Measurements from ENCODE around the gene SYMPK. TPM values are rescaled to one million over a fixed set of nuclear protein-coding genes. Genes with fewer than 3 reads are reported as not detected.

Gene SYMPK
- total RNA-seq, 1 experiment from 2014 or later, result 85.5 TPM

DNA sequence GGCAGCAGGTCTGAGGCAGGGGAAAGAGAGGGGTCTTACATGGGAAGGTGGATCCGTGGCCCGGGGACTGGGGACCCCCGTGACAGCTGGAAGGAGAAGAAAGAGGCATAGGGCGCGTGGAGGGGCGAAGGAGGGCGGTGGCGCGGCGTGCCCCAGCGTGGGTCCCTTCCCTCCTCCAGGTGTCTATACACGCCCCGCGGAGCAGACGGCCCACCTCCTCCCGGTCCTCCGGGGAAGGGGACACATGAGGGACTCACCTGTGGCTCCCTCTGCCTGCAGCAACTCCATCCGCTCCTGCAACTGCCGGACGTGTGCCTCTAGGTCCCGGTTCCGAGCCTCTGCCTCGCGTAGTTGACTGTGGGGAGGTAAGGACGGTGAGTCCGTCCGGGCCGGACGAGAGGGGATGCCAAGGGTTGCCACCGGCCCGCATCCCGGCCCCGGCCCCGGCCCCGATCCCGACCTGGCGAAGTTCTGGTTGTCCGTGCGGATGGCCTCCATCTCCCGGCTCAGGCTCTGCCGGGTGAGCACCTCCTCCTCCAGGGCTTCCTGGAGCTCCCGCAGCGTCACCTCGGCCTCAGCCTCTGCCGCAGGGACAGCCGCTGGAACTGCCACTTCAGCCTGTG is 91.5 kb downstream of the SYMPK start:
- Histone ChIP-seq H3K27me3 (replicated peaks; ENCODE audit: insufficient read depth, low read depth, low read length, poor library complexity) (no peaks in the 10 kb centered on the region), H3K36me3 (ENCODE audit: insufficient read depth, low read length, poor library complexity, severe bottlenecking) (peaks cover under 1% of the 10 kb centered on the region), H3K4me1 (ENCODE audit: insufficient read depth, low read length, poor library complexity, severe bottlenecking) (peaks cover 13% of the 10 kb centered on the region), H3K27ac (ENCODE audit: low read depth, low read length, poor library complexity, severe bottlenecking) (peak overlapping the region; percentile 86), H3K9me3 (ENCODE audit: low read depth, low read length, poor library complexity, severe bottlenecking) (no peaks in the 10 kb centered on the region), H3K4me3 (ENCODE audit: low read depth, low read length, poor library complexity, severe bottlenecking) (peak overlapping the region; percentile 53)
- ChIA-PET CTCF (no interaction called here), POLR2A (ENCODE audit: low non-redundant PET) (no interaction called here)
- TF ChIP-seq, protein P1, sequence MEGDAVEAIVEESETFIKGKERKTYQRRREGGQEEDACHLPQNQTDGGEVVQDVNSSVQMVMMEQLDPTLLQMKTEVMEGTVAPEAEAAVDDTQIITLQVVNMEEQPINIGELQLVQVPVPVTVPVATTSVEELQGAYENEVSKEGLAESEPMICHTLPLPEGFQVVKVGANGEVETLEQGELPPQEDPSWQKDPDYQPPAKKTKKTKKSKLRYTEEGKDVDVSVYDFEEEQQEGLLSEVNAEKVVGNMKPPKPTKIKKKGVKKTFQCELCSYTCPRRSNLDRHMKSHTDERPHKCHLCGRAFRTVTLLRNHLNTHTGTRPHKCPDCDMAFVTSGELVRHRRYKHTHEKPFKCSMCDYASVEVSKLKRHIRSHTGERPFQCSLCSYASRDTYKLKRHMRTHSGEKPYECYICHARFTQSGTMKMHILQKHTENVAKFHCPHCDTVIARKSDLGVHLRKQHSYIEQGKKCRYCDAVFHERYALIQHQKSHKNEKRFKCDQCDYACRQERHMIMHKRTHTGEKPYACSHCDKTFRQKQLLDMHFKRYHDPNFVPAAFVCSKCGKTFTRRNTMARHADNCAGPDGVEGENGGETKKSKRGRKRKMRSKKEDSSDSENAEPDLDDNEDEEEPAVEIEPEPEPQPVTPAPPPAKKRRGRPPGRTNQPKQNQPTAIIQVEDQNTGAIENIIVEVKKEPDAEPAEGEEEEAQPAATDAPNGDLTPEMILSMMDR (conservative IDR thresholded peaks at IDR 0.05; ENCODE audit: low read depth, low read length), result no peak
- no peak for TF ChIP-seq EZH2 (IDR thresholded peaks at IDR 0.05; ENCODE audit: borderline replicate concordance, low read depth, low read length, poor library complexity, severe bottlenecking)
- intact Hi-C loops (cut with micrococcal nuclease; ENCODE audit: unreplicated experiment), result loop anchor here (10.0 kb wide), 1 partner anchor 77 kb away; the partner anchor contains the start of genes QPCTL and SNRPD2
- BruUV-seq (replicated peaks), result no TSS peak
- DNase-seq (ENCODE audit: low spot score), result no peak

DNA sequence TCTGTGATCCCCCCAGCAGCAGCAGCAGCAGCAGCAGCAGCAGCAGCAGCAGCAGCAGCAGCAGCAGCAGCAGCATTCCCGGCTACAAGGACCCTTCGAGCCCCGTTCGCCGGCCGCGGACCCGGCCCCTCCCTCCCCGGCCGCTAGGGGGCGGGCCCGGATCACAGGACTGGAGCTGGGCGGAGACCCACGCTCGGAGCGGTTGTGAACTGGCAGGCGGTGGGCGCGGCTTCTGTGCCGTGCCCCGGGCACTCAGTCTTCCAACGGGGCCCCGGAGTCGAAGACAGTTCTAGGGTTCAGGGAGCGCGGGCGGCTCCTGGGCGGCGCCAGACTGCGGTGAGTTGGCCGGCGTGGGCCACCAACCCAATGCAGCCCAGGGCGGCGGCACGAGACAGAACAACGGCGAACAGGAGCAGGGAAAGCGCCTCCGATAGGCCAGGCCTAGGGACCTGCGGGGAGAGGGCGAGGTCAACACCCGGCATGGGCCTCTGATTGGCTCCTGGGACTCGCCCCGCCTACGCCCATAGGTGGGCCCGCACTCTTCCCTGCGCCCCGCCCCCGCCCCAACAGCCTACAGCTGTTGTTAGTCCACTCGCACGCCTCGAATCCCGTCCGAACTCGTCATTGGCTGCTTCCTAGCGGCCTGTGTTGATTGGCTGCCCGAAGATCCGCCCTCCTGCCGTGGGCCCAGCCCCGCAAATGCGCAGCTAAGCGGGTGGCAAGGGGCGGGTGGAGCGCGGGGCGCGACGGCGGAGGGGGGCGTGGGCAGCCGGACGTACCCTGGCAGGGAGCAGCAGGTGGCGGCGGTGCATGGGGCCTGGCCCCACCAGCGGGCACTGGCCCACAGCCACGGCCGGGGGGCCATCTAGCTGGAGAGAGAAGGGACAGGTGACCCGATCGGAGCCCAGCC is 92.5 kb downstream of the SYMPK start:
- Histone ChIP-seq H3K4me3 (ENCODE audit: low read depth, low read length, poor library complexity, severe bottlenecking) (peak overlapping the region; percentile 53), H3K27me3 (replicated peaks; ENCODE audit: insufficient read depth, low read depth, low read length, poor library complexity) (no peaks in the 10 kb centered on the region), H3K27ac (ENCODE audit: low read depth, low read length, poor library complexity, severe bottlenecking) (peak overlapping the region; percentile 86), H3K9me3 (ENCODE audit: low read depth, low read length, poor library complexity, severe bottlenecking) (no peaks in the 10 kb centered on the region), H3K4me1 (ENCODE audit: insufficient read depth, low read length, poor library complexity, severe bottlenecking) (peaks cover 13% of the 10 kb centered on the region), H3K36me3 (ENCODE audit: insufficient read depth, low read length, poor library complexity, severe bottlenecking) (no peaks in the 10 kb centered on the region)
- intact Hi-C loops (cut with micrococcal nuclease; ENCODE audit: unreplicated experiment), result loop anchor here (10.0 kb wide), 1 partner anchor 76 kb away; the partner anchor contains the start of genes QPCTL and SNRPD2
- peak; percentile 99 for DNase-seq (ENCODE audit: low spot score)
- BruUV-seq (replicated peaks), result no TSS peak
- ChIA-PET CTCF (interaction anchor here (0.6 to 3.0 kb wide), 13 partner anchors 9 to 768 kb away, joined by 3 to 17 read pairs (median 4); no protein-coding TSS in a partner anchor), POLR2A (ENCODE audit: low non-redundant PET) (interaction anchor here (0.6 kb wide), 1 partner anchor 50 kb away, joined by 7 read pairs; no protein-coding TSS in a partner anchor)
- no peak for TF ChIP-seq EZH2 (IDR thresholded peaks at IDR 0.05; ENCODE audit: borderline replicate concordance, low read depth, low read length, poor library complexity, severe bottlenecking)
- TF ChIP-seq, protein P1 (conservative IDR thresholded peaks at IDR 0.05; ENCODE audit: low read depth, low read length), result peak; percentile 96

DNA sequence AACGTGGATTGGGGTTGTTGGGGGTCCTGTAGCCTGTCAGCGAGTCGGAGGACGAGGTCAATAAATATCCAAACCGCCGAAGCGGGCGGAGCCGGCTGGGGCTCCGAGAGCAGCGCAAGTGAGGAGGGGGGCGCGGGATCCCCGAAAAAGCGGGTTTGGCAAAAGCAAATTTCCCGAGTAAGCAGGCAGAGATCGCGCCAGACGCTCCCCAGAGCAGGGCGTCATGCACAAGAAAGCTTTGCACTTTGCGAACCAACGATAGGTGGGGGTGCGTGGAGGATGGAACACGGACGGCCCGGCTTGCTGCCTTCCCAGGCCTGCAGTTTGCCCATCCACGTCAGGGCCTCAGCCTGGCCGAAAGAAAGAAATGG is 93.1 kb downstream of the SYMPK start:
- no peaks in the 10 kb centered on the region for H3K36me3 ChIP-seq (ENCODE audit: insufficient read depth, low read length, poor library complexity, severe bottlenecking)
- peak overlapping the region; percentile 86 for H3K27ac ChIP-seq (ENCODE audit: low read depth, low read length, poor library complexity, severe bottlenecking)
- POLR2A ChIA-PET (ENCODE audit: low non-redundant PET), result interaction anchor here (0.5 to 0.9 kb wide), 4 partner anchors 9 to 1579 kb away, joined by 3 to 12 read pairs (median 8); partner anchors contain the start of genes DHX34, FBXO46 and QPCTL
- intact Hi-C loops (cut with micrococcal nuclease; ENCODE audit: unreplicated experiment), result loop anchor here (10.0 kb wide), 1 partner anchor 75 kb away; the partner anchor contains the start of genes QPCTL and SNRPD2
- peaks cover 14% of the 10 kb centered on the region for H3K4me1 ChIP-seq (ENCODE audit: insufficient read depth, low read length, poor library complexity, severe bottlenecking)
- no peaks in the 10 kb centered on the region for H3K27me3 ChIP-seq (replicated peaks; ENCODE audit: insufficient read depth, low read depth, low read length, poor library complexity)
- DNase-seq (ENCODE audit: low spot score), result peak; percentile 68
- no peaks in the 10 kb centered on the region for H3K9me3 ChIP-seq (ENCODE audit: low read depth, low read length, poor library complexity, severe bottlenecking)
- CTCF ChIA-PET, result interaction anchor here (0.6 to 3.0 kb wide), 7 partner anchors 9 to 128 kb away, joined by 3 to 17 read pairs (median 5); no protein-coding TSS in a partner anchor
- TF ChIP-seq, protein P1 (conservative IDR thresholded peaks at IDR 0.05; ENCODE audit: low read depth, low read length), result no peak
- H3K4me3 ChIP-seq (ENCODE audit: low read depth, low read length, poor library complexity, severe bottlenecking), result peak overlapping the region; percentile 53
- no TSS peak for BruUV-seq (replicated peaks)

Measured in A673 (cell line).